Loucy (cell line): ENCODE measurements around the gene SRGAP1.

Experiments used
- H2AFZ ChIP-seq: fragments of 200-600 bp; sonication (generic); 2 replicates; pipeline ENCODE4 v1.6.0; 2016; ENCODE audit warnings: antibody characterized with exemption, mild to moderate bottlenecking, low read length, moderate library complexity
- H3F3A ChIP-seq: fragments of 200-600 bp; 2 replicates; pipeline ENCODE4 v1.6.0; 2016; ENCODE audit warnings: antibody characterized with exemption, low read depth, mild to moderate bottlenecking
- H3K27me3 ChIP-seq: fragments of 200-600 bp; sonication (generic); 2 replicates; pipeline ENCODE4 v1.6.1; 2014; ENCODE audit warnings: low read length, mild to moderate bottlenecking; ENCODE audit not compliant: insufficient read depth, poor library complexity, severe bottlenecking
- H3K36me3 ChIP-seq: fragments of 200-600 bp; sonication (generic); 2 replicates; pipeline ENCODE4 v1.6.1; 2016; ENCODE audit warnings: low read length; ENCODE audit not compliant: insufficient read depth
- H3K4me1 ChIP-seq: fragments of 200-600 bp; sonication (generic); 2 replicates; pipeline ENCODE4 v1.5.1; 2014; ENCODE audit warnings: low read length, mild to moderate bottlenecking; ENCODE audit not compliant: insufficient read depth, poor library complexity, severe bottlenecking
- H3K4me2 ChIP-seq: fragments of 200-600 bp; sonication (generic); 2 replicates; pipeline ENCODE4 v1.6.0; 2014; ENCODE audit warnings: antibody characterized with exemption, low read length, low read depth, mild to moderate bottlenecking; ENCODE audit not compliant: poor library complexity, severe bottlenecking
- H3K4me3 ChIP-seq: fragments of 200-600 bp; sonication (generic); 2 replicates; pipeline ENCODE4 v1.5.1; 2014; ENCODE audit warnings: low read length, mild to moderate bottlenecking, mixed read lengths; ENCODE audit not compliant: poor library complexity, severe bottlenecking
- H3K79me2 ChIP-seq: fragments of 200-600 bp; sonication (generic); 2 replicates; pipeline ENCODE4 v1.6.1; 2014; ENCODE audit warnings: low read length; ENCODE audit not compliant: insufficient read depth
- H3K9ac ChIP-seq: fragments of 200-600 bp; sonication (generic); 2 replicates; pipeline ENCODE4 v1.6.0; 2014; ENCODE audit warnings: mild to moderate bottlenecking, low read depth, low read length, moderate library complexity; ENCODE audit not compliant: poor library complexity, severe bottlenecking
- H3K9me2 ChIP-seq: fragments of 200-600 bp; sonication (generic); replicated peaks from 2 replicates; pipeline ENCODE4 v1.6.1; 2016; ENCODE audit warnings: low read depth, low read length, mixed read lengths
- H3K9me3 ChIP-seq: fragments of 200-600 bp; sonication (generic); 2 replicates; pipeline ENCODE4 v1.6.1; 2014; ENCODE audit warnings: mild to moderate bottlenecking, antibody characterized with exemption, low read length, low read depth; ENCODE audit not compliant: insufficient read depth
- H4K20me1 ChIP-seq: fragments of 200-600 bp; sonication (generic); 2 replicates; pipeline ENCODE4 v1.6.0; 2014; ENCODE audit warnings: antibody characterized with exemption, low read length, mild to moderate bottlenecking; ENCODE audit not compliant: insufficient read depth, poor library complexity, severe bottlenecking
- EZH2phosphoT487 ChIP-seq: fragments of 200-600 bp; IDR thresholded peaks from 2 replicates; pipeline ENCODE4 v1.6.1; 2018; ENCODE audit warnings: antibody characterized with exemption, mild to moderate bottlenecking, moderate library complexity, borderline replicate concordance
- TF ChIP-seq, protein P1 (sequence below): fragments of 200-600 bp; sonication (generic); conservative IDR thresholded peaks from 2 replicates; pipeline ENCODE4 v1.5.1; 2014; ENCODE audit warnings: mild to moderate bottlenecking, antibody characterized with exemption, low read length

The SRGAP1 gene

DNA sequence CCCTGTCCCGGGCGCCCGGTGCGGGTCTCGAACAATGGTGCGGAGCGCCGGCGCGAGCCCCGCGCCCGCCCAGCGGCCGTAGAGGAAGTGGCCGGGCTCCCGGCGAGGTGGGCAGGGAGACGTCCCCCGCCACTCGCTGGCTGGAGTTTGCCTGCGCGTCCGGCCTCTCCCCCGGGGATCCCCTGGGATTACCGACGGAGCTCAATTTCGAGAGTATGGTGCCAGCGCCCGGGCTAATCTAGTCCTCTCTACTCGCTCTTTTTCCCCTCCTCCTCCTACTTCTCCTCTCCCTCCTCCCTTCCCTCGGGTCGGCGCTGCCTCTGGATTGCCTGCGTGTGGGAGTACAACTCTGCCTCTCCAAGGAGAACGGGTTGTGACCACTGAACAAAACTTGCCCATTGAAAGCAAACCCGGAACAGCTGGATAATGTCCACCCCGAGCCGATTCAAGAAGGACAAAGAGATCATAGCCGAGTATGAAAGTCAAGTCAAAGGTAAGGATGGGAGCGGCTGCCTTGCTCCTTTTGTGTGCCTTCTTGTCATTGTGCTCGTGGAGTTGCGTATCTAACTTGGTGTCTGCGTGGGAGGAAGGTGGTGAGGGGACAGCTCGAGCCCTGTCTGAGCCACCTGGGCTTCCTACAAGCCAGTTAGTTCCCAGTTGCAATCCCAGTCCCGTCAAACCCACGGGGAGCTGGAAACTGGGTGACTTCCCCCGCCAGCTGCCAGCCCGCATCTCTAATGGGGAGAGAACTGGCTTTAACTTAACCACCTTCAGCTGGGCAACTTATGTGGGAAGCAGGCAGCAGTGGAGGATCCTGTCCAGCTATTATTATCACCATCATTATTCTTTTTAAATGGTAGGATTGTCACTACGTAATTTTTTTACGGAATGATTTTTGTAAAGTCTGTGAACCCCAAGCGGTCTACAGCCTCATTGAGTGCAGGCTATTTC lies at the start of gene SRGAP1:
Gene SRGAP1 (plus strand): TSS at position 310 of the 951 bp plus-strand sequence. CDS start 117 bp downstream, at position 427.
- Histone ChIP-seq H3K36me3 (no peaks in the 10 kb centered on the region), H3F3A (no peaks in the 10 kb centered on the region), H2AFZ (peak within 1 kb of the TSS; percentile 98), H3K4me2 (peak within 1 kb of the TSS; percentile 93), H3K9ac (peak within 1 kb of the TSS; percentile 67), H3K4me1 (peaks cover 9% of the 10 kb centered on the region), H4K20me1 (no peaks in the 10 kb centered on the region), H3K9me3 (no peaks in the 10 kb centered on the region), H3K27me3 (peaks cover 8% of the 10 kb centered on the region), H3K79me2 (no peaks in the 10 kb centered on the region), H3K4me3 (peak within 1 kb of the TSS; percentile 77), H3K9me2 (no peaks in the 10 kb centered on the region)
- TF ChIP-seq EZH2phosphoT487 = no peak
- TF ChIP-seq, protein P1, sequence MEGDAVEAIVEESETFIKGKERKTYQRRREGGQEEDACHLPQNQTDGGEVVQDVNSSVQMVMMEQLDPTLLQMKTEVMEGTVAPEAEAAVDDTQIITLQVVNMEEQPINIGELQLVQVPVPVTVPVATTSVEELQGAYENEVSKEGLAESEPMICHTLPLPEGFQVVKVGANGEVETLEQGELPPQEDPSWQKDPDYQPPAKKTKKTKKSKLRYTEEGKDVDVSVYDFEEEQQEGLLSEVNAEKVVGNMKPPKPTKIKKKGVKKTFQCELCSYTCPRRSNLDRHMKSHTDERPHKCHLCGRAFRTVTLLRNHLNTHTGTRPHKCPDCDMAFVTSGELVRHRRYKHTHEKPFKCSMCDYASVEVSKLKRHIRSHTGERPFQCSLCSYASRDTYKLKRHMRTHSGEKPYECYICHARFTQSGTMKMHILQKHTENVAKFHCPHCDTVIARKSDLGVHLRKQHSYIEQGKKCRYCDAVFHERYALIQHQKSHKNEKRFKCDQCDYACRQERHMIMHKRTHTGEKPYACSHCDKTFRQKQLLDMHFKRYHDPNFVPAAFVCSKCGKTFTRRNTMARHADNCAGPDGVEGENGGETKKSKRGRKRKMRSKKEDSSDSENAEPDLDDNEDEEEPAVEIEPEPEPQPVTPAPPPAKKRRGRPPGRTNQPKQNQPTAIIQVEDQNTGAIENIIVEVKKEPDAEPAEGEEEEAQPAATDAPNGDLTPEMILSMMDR = no peak

DNA sequence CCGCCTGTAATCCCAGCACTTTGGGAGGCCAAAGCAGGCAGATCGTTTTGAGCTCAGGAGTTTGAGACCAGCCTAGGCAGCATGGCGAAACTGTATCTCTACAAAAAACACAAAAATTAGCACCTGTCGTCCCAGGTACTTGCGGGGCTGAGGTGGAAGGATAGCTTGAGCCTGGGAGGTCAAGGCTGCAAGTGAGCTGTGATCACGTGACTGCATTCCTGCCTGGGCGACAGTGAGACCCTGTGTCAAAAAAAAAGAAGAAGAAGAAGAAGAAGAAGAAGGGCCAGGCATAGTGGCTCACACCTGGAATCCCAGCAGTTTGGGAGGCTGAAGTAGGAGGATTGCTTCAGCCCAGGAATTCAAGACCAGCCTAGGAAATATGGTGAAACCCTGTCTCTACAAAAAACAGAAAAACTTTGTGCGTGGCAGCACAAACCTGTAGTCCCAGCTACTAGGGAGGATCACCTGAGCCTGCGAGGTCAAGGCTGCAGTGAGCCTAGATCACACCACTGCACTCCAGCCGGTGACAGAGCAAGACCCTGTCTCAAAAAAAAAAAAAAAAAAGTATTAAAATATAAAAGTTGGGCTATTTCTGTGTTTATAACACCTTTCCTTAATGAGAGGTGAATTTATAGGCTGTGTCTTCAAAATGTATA lies 49.3 kb upstream of the SRGAP1 start:
- Histone ChIP-seq H3K27me3 (no peaks in the 10 kb centered on the region), H4K20me1 (no peaks in the 10 kb centered on the region), H3K4me3 (no peak overlapping the region), H3F3A (no peaks in the 10 kb centered on the region), H3K79me2 (no peaks in the 10 kb centered on the region), H3K4me1 (no peaks in the 10 kb centered on the region), H3K36me3 (no peaks in the 10 kb centered on the region), H3K9ac (no peak overlapping the region), H3K9me3 (no peaks in the 10 kb centered on the region), H3K9me2 (no peaks in the 10 kb centered on the region), H2AFZ (no peak overlapping the region), H3K4me2 (no peak overlapping the region)
- no peak for TF ChIP-seq EZH2phosphoT487
- TF ChIP-seq, protein P1 = no peak

GRCh38 chr12:63795944-63796343 lies 48.6 kb upstream of the SRGAP1 start:
- TF ChIP-seq EZH2phosphoT487 = no peak
- TF ChIP-seq, protein P1 = no peak
- Histone ChIP-seq H3K27me3 (no peaks in the 10 kb centered on the region), H3K4me1 (no peaks in the 10 kb centered on the region), H3K9me3 (no peaks in the 10 kb centered on the region), H2AFZ (no peak overlapping the region), H3K9me2 (no peaks in the 10 kb centered on the region), H4K20me1 (no peaks in the 10 kb centered on the region), H3K4me3 (no peak overlapping the region), H3K4me2 (no peak overlapping the region), H3K9ac (no peak overlapping the region), H3K79me2 (no peaks in the 10 kb centered on the region), H3K36me3 (no peaks in the 10 kb centered on the region), H3F3A (no peaks in the 10 kb centered on the region)
